HepG2 (cell line): Measurements from ENCODE around the gene GJC2. TPM values are rescaled to one million over a fixed set of nuclear protein-coding genes. Genes with fewer than 3 reads are reported as not detected.

Experiments used
- DR1 ChIP-seq: sonication (generic); formaldehyde crosslinking; IDR thresholded peaks from 2 replicates; pipeline ENCODE4 v1.8.0; 2021; ENCODE audit warnings: mild to moderate bottlenecking, missing genetic modification reagents, inconsistent platforms
- ELF3 ChIP-seq: IDR thresholded peaks from 2 replicates; pipeline ENCODE4 v1.6.1; 2016; ENCODE audit warnings: missing genetic modification reagents, missing compliant biosample characterization
- GATAD1 ChIP-seq: IDR thresholded peaks from 2 replicates; pipeline ENCODE4 v1.6.1; 2016; ENCODE audit warnings: missing genetic modification reagents, missing compliant biosample characterization
- GTF2F1 ChIP-seq: fragments of 150-350 bp; IDR thresholded peaks from 2 replicates; pipeline ENCODE4 v1.6.1; 2014; ENCODE audit warnings: low read length
- HBP1 ChIP-seq: IDR thresholded peaks from 2 replicates; pipeline ENCODE4 v1.6.1; 2016; ENCODE audit warnings: low read depth, control low read depth
- HDAC1 ChIP-seq: sonication (generic); formaldehyde crosslinking; IDR thresholded peaks from 2 replicates; pipeline ENCODE4 v1.5.1; 2020; ENCODE audit warnings: mild to moderate bottlenecking, missing genetic modification reagents
- MXD1 ChIP-seq: sonication (generic); formaldehyde crosslinking; IDR thresholded peaks from 2 replicates; pipeline ENCODE4 v1.4.0; 2020; ENCODE audit warnings: mild to moderate bottlenecking, missing genetic modification reagents
- NRL ChIP-seq: sonication (generic); formaldehyde crosslinking; IDR thresholded peaks from 2 replicates; pipeline ENCODE4 v1.5.0; 2020; ENCODE audit warnings: missing genetic modification reagents, mild to moderate bottlenecking, moderate library complexity, borderline replicate concordance
- PBX2 ChIP-seq: IDR thresholded peaks from 2 replicates; pipeline ENCODE4 v1.6.1; 2016; ENCODE audit warnings: control low read depth
- RNF2 ChIP-seq: fragments of 450-650 bp; conservative IDR thresholded peaks from 2 replicates; pipeline ENCODE4 v1.6.1; 2016; ENCODE audit warnings: low read depth
- SRY ChIP-seq: sonication (generic); formaldehyde crosslinking; IDR thresholded peaks from 2 replicates; pipeline ENCODE4 v1.8.0; 2022; ENCODE audit warnings: mild to moderate bottlenecking, missing genetic modification reagents
- TAF1 ChIP-seq: sonication (generic); formaldehyde crosslinking; IDR thresholded peaks from 2 replicates; pipeline ENCODE4 v1.4.0; 2020; ENCODE audit warnings: missing genetic modification reagents
- TBL1XR1 ChIP-seq: fragments of 150-350 bp; IDR thresholded peaks from 2 replicates; pipeline ENCODE4 v1.6.1; 2014; ENCODE audit warnings: borderline replicate concordance, low read length; ENCODE audit not compliant: partially characterized antibody
- TRAFD1 ChIP-seq: sonication (generic); formaldehyde crosslinking; IDR thresholded peaks from 2 replicates; pipeline ENCODE4 v1.5.1; 2020; ENCODE audit warnings: missing genetic modification reagents, mild to moderate bottlenecking, borderline replicate concordance
- ZBTB21 ChIP-seq: sonication (generic); formaldehyde crosslinking; IDR thresholded peaks from 2 replicates; pipeline ENCODE4 v1.4.0; 2020; ENCODE audit warnings: missing genetic modification reagents
- ZMAT5 ChIP-seq: sonication (generic); formaldehyde crosslinking; IDR thresholded peaks from 2 replicates; pipeline ENCODE4 v1.5.0; 2020; ENCODE audit warnings: mild to moderate bottlenecking, low read depth, missing genetic modification reagents, borderline replicate concordance
- ZNF160 ChIP-seq: sonication (generic); formaldehyde crosslinking; IDR thresholded peaks from 2 replicates; pipeline ENCODE4 v1.8.0; 2022; ENCODE audit warnings: mild to moderate bottlenecking, inconsistent platforms, missing genetic modification reagents
- ZNF224 ChIP-seq: sonication (generic); formaldehyde crosslinking; IDR thresholded peaks from 2 replicates; pipeline ENCODE4 v1.5.0; 2020; ENCODE audit warnings: mild to moderate bottlenecking, missing genetic modification reagents
- ZNF232 ChIP-seq: sonication (generic); formaldehyde crosslinking; IDR thresholded peaks from 2 replicates; pipeline ENCODE4 v1.4.0; 2020; ENCODE audit warnings: missing genetic modification reagents, borderline replicate concordance
- ZNF746 ChIP-seq: sonication (generic); formaldehyde crosslinking; IDR thresholded peaks from 2 replicates; pipeline ENCODE4 v1.8.0; 2022; ENCODE audit warnings: mild to moderate bottlenecking, missing genetic modification reagents
- ZNF784 ChIP-seq: sonication (generic); formaldehyde crosslinking; IDR thresholded peaks from 2 replicates; pipeline ENCODE4 v1.5.1; 2020; ENCODE audit warnings: missing genetic modification reagents, mild to moderate bottlenecking, borderline replicate concordance
- polyA plus RNA-seq, 8 experiments: library from polyadenylated mRNA; depleted of rRNA in 3 of 8; stranded (reverse) in 7 of 8; unstranded in 1 of 8; fragments of >200 nt; fragmentation: Illumina TruSeq in 4 of 8; extraction: Trizol in 4 of 8; gene quantifications; 2 replicates each; pipeline versions ENCODE4 v1.2.1 to v1.2.3, GENCODE V29; 2011 to 2016; ENCODE audit warnings: low read depth in 4 of 8, missing spikeins in 1 of 8, mixed read lengths in 1 of 8; ENCODE audit not compliant: insufficient read depth in 1 of 8
- total RNA-seq, 5 experiments: library from RNA; depleted of rRNA; stranded (reverse); fragments of >200 nt; fragmentation: Illumina TruSeq; extraction: Trizol; gene quantifications; 2 replicates each; pipeline ENCODE4 v1.2.3, GENCODE V29; 2016; ENCODE audit warnings: low read depth in 1 of 5

The GJC2 gene
- total and polyA plus RNA-seq, 2 of the 13 experiments (the other 11 are each of a cell fraction or from before 2014, with no cell fraction given), result 1.6 to 3.8 TPM

GRCh38 chr1:228102791-228103620 is 46.7 kb upstream of the GJC2 start, which contains the start of gene C1orf35 (continued):
- TF ChIP-seq SRY (CRISPR knock-in tag), result peak; percentile 78
- peak; percentile 96 for TF ChIP-seq HDAC1 (CRISPR knock-in tag)
- peak; percentile 74 for TF ChIP-seq ELF3 (CRISPR knock-in tag)
- peak; percentile 57; the same call in 1 of the 2 replicates for TF ChIP-seq ZNF232 (CRISPR knock-in tag)
- TF ChIP-seq DR1, result peak; percentile 66
- no peak for TF ChIP-seq TRAFD1 (CRISPR knock-in tag)
- peak; percentile 92 for TF ChIP-seq TAF1 (CRISPR knock-in tag)
- TF ChIP-seq GTF2F1, result no peak
- TF ChIP-seq ZBTB21 (CRISPR knock-in tag), result peak; percentile 61; the same call in 1 of the 2 replicates
- peak; percentile 86; the same call in 1 of the 2 replicates for TF ChIP-seq MXD1
- peak; percentile 52 for TF ChIP-seq TBL1XR1
- no peak; the same call in 1 of the 2 replicates for TF ChIP-seq ZNF784 (CRISPR knock-in tag)
- 0 out of 2 replicates have a peak, but pooled peaks have one; percentile 27 for TF ChIP-seq ZNF746 (CRISPR knock-in tag)
- peak; percentile 85 for TF ChIP-seq RNF2
- TF ChIP-seq PBX2 (CRISPR knock-in tag), result no peak
- no peak for TF ChIP-seq HBP1 (CRISPR knock-in tag)
- TF ChIP-seq ZNF160 (CRISPR knock-in tag), result peak; percentile 86; the same call in 1 of the 2 replicates
- peak; percentile 75 for TF ChIP-seq NRL
- peak; percentile 99 for TF ChIP-seq GATAD1
- TF ChIP-seq ZMAT5 (CRISPR knock-in tag), result no peak
- TF ChIP-seq ZNF224 (CRISPR knock-in tag), result peak; percentile 83; the same call in 1 of the 2 replicates
